Measurements from ENCODE around the gene HSDL1. TPM values are rescaled to one million over a fixed set of nuclear protein-coding genes. Genes with fewer than 3 reads are reported as not detected.

Gene HSDL1
- total RNA-seq, 3 donors from 2014 or later = 13.7 to 15.6 (median 14.4) TPM

DNA sequence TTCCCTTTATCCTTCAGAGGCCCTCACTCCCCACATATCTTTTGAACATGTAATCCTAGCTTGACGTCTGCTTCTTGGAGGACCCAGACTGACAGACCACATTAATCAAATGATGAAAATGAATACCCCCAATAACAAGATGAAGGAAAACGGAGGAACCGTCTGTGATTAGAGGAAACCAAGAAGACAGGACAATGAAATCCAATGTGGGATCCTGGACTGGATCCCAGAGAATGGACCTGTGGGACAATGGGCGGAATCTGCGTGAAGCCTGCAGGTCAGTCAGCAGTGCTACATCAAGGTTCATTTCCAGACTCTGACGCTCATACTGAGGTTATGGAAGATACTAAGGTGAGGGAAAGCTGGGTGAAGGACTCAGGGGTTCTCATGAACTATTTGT lies 64.2 kb downstream of the HSDL1 start:
- Mint-ChIP-seq H3K27me3 (ENCODE audit: low read depth) (no peaks in the 10 kb centered on the region), H3K4me3 (no peak overlapping the region), H3K36me3 (ENCODE audit: insufficient read depth) (peaks cover 52% of the 10 kb centered on the region), H3K4me1 (ENCODE audit: low read depth) (peaks cover 13% of the 10 kb centered on the region), H3K9me3 (no peaks in the 10 kb centered on the region)
- no peak for DNase-seq
- ATAC-seq = no peak

GRCh38 chr16:84080378-84080777 lies 64.6 kb downstream of the HSDL1 start:
- no peak overlapping the region for H3K4me3 Mint-ChIP-seq
- no peaks in the 10 kb centered on the region for H3K9me3 Mint-ChIP-seq
- H3K36me3 Mint-ChIP-seq (ENCODE audit: insufficient read depth) = peaks cover 55% of the 10 kb centered on the region
- no peaks in the 10 kb centered on the region for H3K27me3 Mint-ChIP-seq (ENCODE audit: low read depth)
- DNase-seq (no peak), ATAC-seq (no peak)
- peaks cover 12% of the 10 kb centered on the region for H3K4me1 Mint-ChIP-seq (ENCODE audit: low read depth)

GRCh38 chr16:84079664-84080063 lies 65.3 kb downstream of the HSDL1 start:
- ATAC-seq (no peak), DNase-seq (no peak)
- peaks cover 8% of the 10 kb centered on the region for H3K4me1 Mint-ChIP-seq (ENCODE audit: low read depth)
- H3K36me3 Mint-ChIP-seq (ENCODE audit: insufficient read depth) = peaks cover 54% of the 10 kb centered on the region
- H3K27me3 Mint-ChIP-seq (ENCODE audit: low read depth) = no peaks in the 10 kb centered on the region
- H3K4me3 Mint-ChIP-seq = no peak overlapping the region
- no peaks in the 10 kb centered on the region for H3K9me3 Mint-ChIP-seq

DNA sequence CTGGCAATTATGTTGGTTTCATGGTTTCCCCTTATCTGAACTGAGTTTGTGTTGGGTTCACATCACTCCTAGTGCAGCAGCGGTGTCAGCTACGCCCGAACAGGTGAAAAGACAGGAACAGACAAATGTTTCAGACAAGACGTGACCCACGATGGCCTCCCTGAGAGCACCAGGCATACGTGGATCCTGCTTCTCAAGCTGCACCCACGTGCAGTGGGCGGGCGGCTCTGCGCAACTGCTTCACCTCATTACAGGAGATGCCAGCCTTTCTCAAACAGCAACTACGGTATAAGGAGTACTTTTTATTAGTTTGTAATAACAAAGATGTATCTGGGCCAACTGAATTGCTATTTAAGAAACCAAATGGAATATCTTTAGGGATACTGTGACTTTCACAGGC lies 69.6 kb downstream of the HSDL1 start:
- no peaks in the 10 kb centered on the region for H3K9me3 Mint-ChIP-seq
- ATAC-seq (no peak), DNase-seq (no peak)
- peaks cover 50% of the 10 kb centered on the region for H3K36me3 Mint-ChIP-seq (ENCODE audit: insufficient read depth)
- no peaks in the 10 kb centered on the region for H3K27me3 Mint-ChIP-seq (ENCODE audit: low read depth)
- peaks cover 7% of the 10 kb centered on the region for H3K4me1 Mint-ChIP-seq (ENCODE audit: low read depth)
- H3K4me3 Mint-ChIP-seq = no peak overlapping the region

DNA sequence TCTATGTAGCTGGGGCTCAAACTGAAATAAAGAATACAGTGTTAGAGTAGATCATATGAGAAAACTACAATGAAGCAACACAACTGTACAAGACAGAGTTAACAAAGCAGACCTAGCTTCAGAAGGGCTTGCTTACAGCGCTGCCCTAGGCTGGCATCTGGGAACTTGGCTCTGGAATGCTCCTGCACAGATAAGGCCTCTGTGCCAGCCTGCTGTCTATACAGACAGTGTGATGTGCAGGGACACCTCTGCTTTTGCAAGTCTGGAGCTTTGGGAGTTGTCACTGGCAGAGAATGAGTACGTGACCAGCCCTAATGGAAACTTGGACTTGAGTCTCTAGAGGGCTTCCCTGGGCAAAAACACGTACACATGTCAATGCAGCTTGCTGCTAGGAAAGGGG lies 70.3 kb downstream of the HSDL1 start:
- H3K27me3 Mint-ChIP-seq (ENCODE audit: low read depth) = no peaks in the 10 kb centered on the region
- H3K9me3 Mint-ChIP-seq = no peaks in the 10 kb centered on the region
- H3K36me3 Mint-ChIP-seq (ENCODE audit: insufficient read depth) = peaks cover 44% of the 10 kb centered on the region
- no peak for ATAC-seq
- peaks cover 5% of the 10 kb centered on the region for H3K4me1 Mint-ChIP-seq (ENCODE audit: low read depth)
- H3K4me3 Mint-ChIP-seq = no peak overlapping the region
- DNase-seq = no peak

Other genes starting within 250 kb of the HSDL1 start
- 1 to 10 TPM; 1.8 to 2.1 (median 1.9) TPM for gene MLYCD, start 246.1 kb downstream of the HSDL1 start, total RNA-seq
- 1 to 10 TPM in 1 of 3 donors, under 1 TPM in 2; 0.63 to 1.9 (median 0.92) TPM for gene OSGIN1, start 191.9 kb downstream of the HSDL1 start, total RNA-seq
- not detected for gene NECAB2, start 176.9 kb downstream of the HSDL1 start, total RNA-seq
- gene SLC38A8, start 102.4 kb downstream of the HSDL1 start, total RNA-seq = not detected
- 10 to 100 TPM; 44.9 to 52.8 (median 49.2) TPM for gene MBTPS1, start 28.2 kb downstream of the HSDL1 start, total RNA-seq
- gene DNAAF1, start 131 bp upstream of the HSDL1 start, total RNA-seq = not detected
- gene TAF1C, start 41.9 kb upstream of the HSDL1 start, total RNA-seq = 10 to 100 TPM; 71.6 to 78.6 (median 74.4) TPM
- under 1 TPM in 2 of 3 donors, not detected in 1; 0.10 to 0.11 TPM for gene ADAD2, start 46.0 kb upstream of the HSDL1 start, total RNA-seq
- not detected for gene KCNG4, start 94.8 kb upstream of the HSDL1 start, total RNA-seq
- not detected for gene WFDC1, start 149.7 kb upstream of the HSDL1 start, total RNA-seq
- not detected for gene ATP2C2, start 223.4 kb upstream of the HSDL1 start, total RNA-seq

All from activated T-cell treated with anti-CD3 and anti-CD28 coated beads, Interleukin-2, amount 50 U/mL, for 4 hours (primary cell).